Measurements from ENCODE around the gene NOL7. TPM values are rescaled to one million over a fixed set of nuclear protein-coding genes. Genes with fewer than 3 reads are reported as not detected.

The NOL7 gene
- total and polyA plus RNA-seq, 2 of the 13 experiments (the other 11 are each of a cell fraction or from before 2014, with no cell fraction given) = 37.8 to 186 TPM

DNA sequence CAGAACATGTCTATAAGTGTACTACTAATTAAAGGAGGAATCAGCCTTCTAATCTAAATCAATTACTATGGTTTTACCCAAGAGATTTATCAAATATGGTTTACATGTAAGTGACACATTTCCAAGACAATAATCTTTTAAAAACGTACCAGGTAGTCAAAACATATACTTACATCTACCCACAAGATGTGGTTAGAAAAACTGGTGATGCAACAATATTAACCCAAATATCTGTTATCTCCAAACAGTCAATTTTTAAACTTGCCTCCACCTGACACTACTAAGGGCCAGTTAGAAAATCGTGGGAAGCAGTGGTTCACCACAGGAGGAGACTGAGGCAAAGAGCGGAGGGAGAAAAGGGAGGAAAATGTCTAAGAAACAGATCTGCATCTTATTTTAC, 28.0 kb downstream of the NOL7 start:
- H3K4me1 ChIP-seq (ENCODE audit: insufficient read depth, low read length) = peaks cover 3% of the 10 kb centered on the region
- WGBS (ENCODE audit: low lambda C conversion rate) = 91% methylated on average over 3 of the region's 3 CpGs

DNA sequence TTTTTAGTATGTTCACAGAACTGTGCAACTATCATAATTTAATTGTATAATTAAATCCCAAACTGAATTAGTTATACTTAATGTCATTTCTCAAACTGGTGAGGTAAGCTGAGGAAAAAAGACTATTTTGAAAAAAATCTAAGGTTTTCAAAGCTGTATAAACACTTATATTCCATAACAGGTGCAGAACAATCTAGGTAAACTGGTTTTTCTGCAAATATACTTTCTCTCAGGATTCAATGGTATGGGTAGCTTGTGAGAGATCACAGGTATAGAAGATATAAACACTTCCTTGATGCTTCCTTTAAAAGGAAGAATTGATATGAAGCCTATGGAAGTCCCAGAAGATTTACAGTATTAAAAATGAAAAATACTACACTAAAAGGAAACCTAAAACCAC, 33.7 kb downstream of the NOL7 start:
- Histone ChIP-seq H3K27me3 (ENCODE audit: control insufficient read depth in 1 of 2, insufficient read depth in 2 of 2, low read length in 2 of 2) (no peaks in the 10 kb centered on the region), H2AFZ (ENCODE audit: low read length) (no peak overlapping the region), H3K9me3 (ENCODE audit: low read length) (no peaks in the 10 kb centered on the region), H3K4me1 (ENCODE audit: insufficient read depth, low read length) (no peaks in the 10 kb centered on the region), H3K9ac (ENCODE audit: insufficient read depth, low read depth, low read length) (no peak overlapping the region), H4K20me1 (ENCODE audit: insufficient read depth, low read length) (no peaks in the 10 kb centered on the region), H3K4me3 (replicated peaks in 1 of 3; ENCODE audit: insufficient read depth in 1 of 3, low read depth in 2 of 3, low read length in 3 of 3) (no peak overlapping the region), H3K79me2 (ENCODE audit: insufficient read depth, low read length) (no peaks in the 10 kb centered on the region), H3K4me2 (ENCODE audit: low read depth, low read length) (no peak overlapping the region), H3K27ac (ENCODE audit: extremely low read length, insufficient read depth, low read length) (no peak overlapping the region), H3K36me3 (replicated peaks in 1 of 2; ENCODE audit: control insufficient read depth in 1 of 2, insufficient read depth in 2 of 2, low read length in 2 of 2) (peaks cover 0 to 31% of the 10 kb centered on the region in 2 experiments; a peak in 3 of 5 replicates)
- TF ChIP-seq POLR2AphosphoS5 (IDR thresholded peaks at IDR 0.05; ENCODE audit: low read depth, low read length) (no peak), MXD4 (CRISPR knock-in tag; IDR thresholded peaks at IDR 0.05) (no peak), NKX3-1 (CRISPR knock-in tag; IDR thresholded peaks at IDR 0.05) (no peak), NR2F6 (IDR thresholded peaks at IDR 0.05) (no peak), NR2F6 (CRISPR knock-in tag; IDR thresholded peaks at IDR 0.05) (no peak), ZNF790 (CRISPR knock-in tag; IDR thresholded peaks at IDR 0.05; ENCODE audit: borderline replicate concordance) (no peak), ZNF776 (CRISPR knock-in tag; IDR thresholded peaks at IDR 0.05) (no peak), AHR (CRISPR knock-in tag; IDR thresholded peaks at IDR 0.05) (no peak)
- TF ChIP-seq, protein P1, sequence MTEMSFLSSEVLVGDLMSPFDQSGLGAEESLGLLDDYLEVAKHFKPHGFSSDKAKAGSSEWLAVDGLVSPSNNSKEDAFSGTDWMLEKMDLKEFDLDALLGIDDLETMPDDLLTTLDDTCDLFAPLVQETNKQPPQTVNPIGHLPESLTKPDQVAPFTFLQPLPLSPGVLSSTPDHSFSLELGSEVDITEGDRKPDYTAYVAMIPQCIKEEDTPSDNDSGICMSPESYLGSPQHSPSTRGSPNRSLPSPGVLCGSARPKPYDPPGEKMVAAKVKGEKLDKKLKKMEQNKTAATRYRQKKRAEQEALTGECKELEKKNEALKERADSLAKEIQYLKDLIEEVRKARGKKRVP (CRISPR knock-in tag; IDR thresholded peaks at IDR 0.05) = no peak
- TF ChIP-seq, protein P2, sequence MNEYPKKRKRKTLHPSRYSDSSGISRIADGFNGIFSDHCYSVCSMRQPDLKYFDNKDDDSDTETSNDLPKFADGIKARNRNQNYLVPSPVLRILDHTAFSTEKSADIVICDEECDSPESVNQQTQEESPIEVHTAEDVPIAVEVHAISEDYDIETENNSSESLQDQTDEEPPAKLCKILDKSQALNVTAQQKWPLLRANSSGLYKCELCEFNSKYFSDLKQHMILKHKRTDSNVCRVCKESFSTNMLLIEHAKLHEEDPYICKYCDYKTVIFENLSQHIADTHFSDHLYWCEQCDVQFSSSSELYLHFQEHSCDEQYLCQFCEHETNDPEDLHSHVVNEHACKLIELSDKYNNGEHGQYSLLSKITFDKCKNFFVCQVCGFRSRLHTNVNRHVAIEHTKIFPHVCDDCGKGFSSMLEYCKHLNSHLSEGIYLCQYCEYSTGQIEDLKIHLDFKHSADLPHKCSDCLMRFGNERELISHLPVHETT (CRISPR knock-in tag; conservative IDR thresholded peaks at IDR 0.05) = no peak
- TF ChIP-seq, protein P3, sequence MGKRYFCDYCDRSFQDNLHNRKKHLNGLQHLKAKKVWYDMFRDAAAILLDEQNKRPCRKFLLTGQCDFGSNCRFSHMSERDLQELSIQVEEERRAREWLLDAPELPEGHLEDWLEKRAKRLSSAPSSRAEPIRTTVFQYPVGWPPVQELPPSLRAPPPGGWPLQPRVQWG (CRISPR knock-in tag; IDR thresholded peaks at IDR 0.05; ENCODE audit: borderline replicate concordance, low read depth) = no peak
- DNase-seq (ENCODE audit: low spot score) = no peak
- ATAC-seq = no peak
- in situ Hi-C loops (cut with HindIII; ENCODE audit: extremely low pct_ligation_motif_present, low pct_unique_long_range_greater_than_20kb) (no loop called here), intact Hi-C loops (cut with micrococcal nuclease; ENCODE audit: unreplicated experiment) (no loop called here)
- no TSS peak for BruUV-seq (replicated peaks)
- CTCF ChIA-PET (ENCODE audit: low intra/inter-chr PET ratio, low total read pairs) = no interaction called here
- POLR2A ChIA-PET = interaction anchor here (1.0 kb wide), 2 partner anchors 60 to 74 kb away, joined by 3 read pairs; partner anchors contain the start of gene SIRT5
- no peak for FAIRE-seq

More for the DNA sequence above, 28.0 kb downstream of the NOL7 start:
- DNase-seq (ENCODE audit: low spot score) (no peak), ATAC-seq (no peak), FAIRE-seq (no peak)
- no peak overlapping the region for H3K27ac ChIP-seq (ENCODE audit: extremely low read length, insufficient read depth, low read length)
- in situ Hi-C loops (cut with HindIII; ENCODE audit: extremely low pct_ligation_motif_present, low pct_unique_long_range_greater_than_20kb) (no loop called here), intact Hi-C loops (cut with micrococcal nuclease; ENCODE audit: unreplicated experiment) (loop anchor here (5.0 kb wide), 1 partner anchor 34 kb away; no protein-coding TSS in a partner anchor)
- no peaks in the 10 kb centered on the region for H3K9me3 ChIP-seq (ENCODE audit: low read length)
- H3K27me3 ChIP-seq (ENCODE audit: control insufficient read depth in 1 of 2, insufficient read depth in 2 of 2, low read length in 2 of 2) = no peaks in the 10 kb centered on the region
- ChIA-PET POLR2A (no interaction called here), CTCF (ENCODE audit: low intra/inter-chr PET ratio, low total read pairs) (no interaction called here)
- TF ChIP-seq CEBPB (IDR thresholded peaks at IDR 0.05; ENCODE audit: borderline replicate concordance, low read depth, low read length) (0 out of 2 replicates have a peak, but pooled peaks have one; percentile 30), ZNF264 (CRISPR knock-in tag; IDR thresholded peaks at IDR 0.05) (no peak), CREM (IDR thresholded peaks at IDR 0.05) (no peak), CREM (CRISPR knock-in tag; IDR thresholded peaks at IDR 0.05) (no peak), ATF7 (IDR thresholded peaks at IDR 0.05) (0 out of 2 replicates have a peak, but pooled peaks have one; percentile 3), ATF7 (CRISPR knock-in tag; IDR thresholded peaks at IDR 0.05) (no peak), MED8 (CRISPR knock-in tag; IDR thresholded peaks at IDR 0.05; ENCODE audit: insufficient replicate concordance) (no peak), HDAC2 (CRISPR knock-in tag; IDR thresholded peaks at IDR 0.05) (no peak)
- no peak overlapping the region for H3K4me2 ChIP-seq (ENCODE audit: low read depth, low read length)
- H3K36me3 ChIP-seq (replicated peaks in 1 of 2; ENCODE audit: control insufficient read depth in 1 of 2, insufficient read depth in 2 of 2, low read length in 2 of 2) = peaks cover 8 to 45% of the 10 kb centered on the region in 2 experiments
- H3K79me2 ChIP-seq (ENCODE audit: insufficient read depth, low read length) = no peaks in the 10 kb centered on the region
- H2AFZ ChIP-seq (ENCODE audit: low read length) = no peak overlapping the region
- no peak overlapping the region for H3K9ac ChIP-seq (ENCODE audit: insufficient read depth, low read depth, low read length)
- H3K4me3 ChIP-seq (replicated peaks in 1 of 3; ENCODE audit: insufficient read depth in 1 of 3, low read depth in 2 of 3, low read length in 3 of 3) = no peak overlapping the region
- no peaks in the 10 kb centered on the region for H4K20me1 ChIP-seq (ENCODE audit: insufficient read depth, low read length)
- no TSS peak for BruUV-seq (replicated peaks)
